Adrenal gland (tissue), 12 donors: ENCODE data around the gene ADAMTS9. TPM values are rescaled to one million over a fixed set of nuclear protein-coding genes. Genes with fewer than 3 reads are reported as not detected.
A peak's percentile ranks its signal among the peaks of the same experiment; 100 is the strongest.

Experiments used
- DNase-seq, 7 donors: peaks; one replicate each; pipeline ENCODE4 v3.0.0-alpha.2; 2019 to 2020
- H3K27ac ChIP-seq, 5 donors: fragments of 200-600 bp; sonication (generic) in 4 of 5; 1 replicate in 3 of 5; 2 replicates in 2 of 5; pipeline versions ENCODE4 v1.5.1 to v1.8.0; 2016 to 2020; ENCODE audit warnings: mild to moderate bottlenecking in 1 of 5
- H3K27me3 ChIP-seq: fragments of 200-600 bp; 2 replicates; pipeline ENCODE4 v1.8.0; 2021
- H3K36me3 ChIP-seq, 2 donors: fragments of 200-600 bp; replicated peaks in 1 of 2; 1 replicate in 1 of 2; 2 replicates in 1 of 2; pipeline versions ENCODE4 v1.5.1 to v1.8.0; 2018 to 2022
- H3K4me1 ChIP-seq, 2 donors: fragments of 200-600 bp; replicated peaks in 1 of 2; 1 replicate in 1 of 2; 2 replicates in 1 of 2; pipeline versions ENCODE4 v1.5.1 to v1.8.0; 2018 to 2021
- H3K4me3 ChIP-seq, 4 donors: fragments of 200-600 bp; sonication (generic) in 3 of 4; one replicate each; pipeline ENCODE4 v1.5.1; 2016 to 2018
- H3K9me3 ChIP-seq, 3 donors: fragments of 200-600 bp; sonication (generic) in 1 of 3; replicated peaks in 1 of 3; 1 replicate in 2 of 3; 2 replicates in 1 of 3; pipeline versions ENCODE4 v1.5.1 to v1.8.0; 2016 to 2021
- CTCF ChIP-seq, 6 experiments: fragments of 450-650 bp in 4 of 6; fragments of 200-600 bp in 2 of 6; sonication (generic) in 1 of 6; IDR thresholded peaks; 1 replicate in 5 of 6; 2 replicates in 1 of 6; pipeline versions ENCODE4 v1.5.1 to v1.8.0; 2016 to 2021; ENCODE audit warnings: antibody characterized with exemption in 6 of 6, mild to moderate bottlenecking in 2 of 6, moderate library complexity in 1 of 6
- POLR2A ChIP-seq, 2 donors: fragments of 450-650 bp; IDR thresholded peaks; one replicate each; pipeline ENCODE4 v1.6.1; 2017; ENCODE audit warnings: antibody characterized with exemption in 2 of 2, mild to moderate bottlenecking in 2 of 2, moderate library complexity in 1 of 2
- WGBS, 4 donors: extraction: QIAGEN DNeasy Blood & Tissue Kit in 2 of 4; methylation state at CpG; one replicate each; pipeline versions ENCODE4 v1.1.5 to v1.1.7; 2013 to 2017; 5-methylcytosine and 5-hydroxymethylcytosine counted together
- intact Hi-C, 2 donors: fragments of 100-400 bp; cut with DNase I; formaldehyde crosslinking; loops; one replicate each; pipeline versions ENCODE4 v1.14.1 to v1.15.0; 2022 to 2023
- polyA plus RNA-seq, 3 donors: library from polyadenylated mRNA; stranded (reverse); fragments of 200-250 nt in 2 of 3; fragments of 350-450 nt in 1 of 3; fragmentation: Illumina TruSeq in 1 of 3; extraction: RNeasy Lipid Tissue Mini Kit (QIAGEN cat#74804) in 1 of 3; gene quantifications; one replicate each; pipeline ENCODE4 v1.2.3, GENCODE V29; 2013 to 2014
- total RNA-seq, 9 donors: library from RNA; depleted of rRNA in 4 of 9; stranded (reverse); fragments of >200 nt in 4 of 9; fragments of 120-200 nt in 1 of 9; fragmentation: NEBNext Ultra II Directional in 1 of 9; extraction: Animal tissue kit (Norgen Biotek cat#: 25700) in 1 of 9; gene quantifications; one replicate each; pipeline versions ENCODE4 v1.1.0 to v1.2.4, GENCODE V29; 2013 to 2023
- donor health status: healthy with polysubstance abuse.
- donor health status: Bipolar disorder and iron deficiency.
- donor health status: DM: yes; HTN: yes; CAD: no.
- donor health status: DM: no; HTN: no; CAD: no.
- donor health status: DM: no; HTN: no; CAD: no.
- donor health status: DM: yes; HTN: yes; CAD: no.

ADAMTS9 gene
- total and polyA plus RNA-seq, 12 donors = 5.1 to 51.2 (median 22.0) TPM

- intact Hi-C loops = no loop called here
- WGBS, 4 donors = 34 to 52% (median 41%) methylated on average over 4 to 5 of the region's 5 CpGs
- DNase-seq = no peak
Observed at GRCh38 chr3:64488939-64489338, 198.9 kb downstream of the ADAMTS9 start.

GRCh38 chr3:64484289-64484992 lies 203.4 kb downstream of the ADAMTS9 start:
- Histone ChIP-seq H3K27ac (no peak overlapping the region), H3K4me3 (no peak overlapping the region), H3K9me3 (no peaks in the 10 kb centered on the region), H3K4me1 (no peaks in the 10 kb centered on the region), H3K36me3 (no peaks in the 10 kb centered on the region), H3K27me3 (no peaks in the 10 kb centered on the region)
- WGBS, 4 donors = 16 to 28% (median 20%) methylated on average over 4 of the region's 4 CpGs
- TF ChIP-seq POLR2A (IDR thresholded peaks at IDR 0.05) (no peak), CTCF (IDR thresholded peaks at IDR 0.05) (peak; percentile 79 to 92 (median 88))
- intact Hi-C loops = loop anchor here in 1 of 2 donors (2.0 kb wide), 1 partner anchor 454 kb away; no protein-coding TSS in a partner anchor
- peak; percentile 76 to 94 (median 82) for DNase-seq

More at GRCh38 chr3:64488939-64489338, 198.9 kb downstream of the ADAMTS9 start:
- no peaks in the 10 kb centered on the region for H3K4me1 ChIP-seq
- no peaks in the 10 kb centered on the region for H3K27me3 ChIP-seq
- H3K36me3 ChIP-seq = no peaks in the 10 kb centered on the region
- H3K9me3 ChIP-seq = no peaks in the 10 kb centered on the region
- no peak overlapping the region for H3K27ac ChIP-seq
- H3K4me3 ChIP-seq = peak overlapping the region in 1 of 4 donors; percentile 29
- TF ChIP-seq CTCF (IDR thresholded peaks at IDR 0.05) = no peak
- TF ChIP-seq POLR2A (IDR thresholded peaks at IDR 0.05) = no peak

GRCh38 chr3:64483467-64483866 lies 204.3 kb downstream of the ADAMTS9 start:
- TF ChIP-seq CTCF (IDR thresholded peaks at IDR 0.05) (no peak), POLR2A (IDR thresholded peaks at IDR 0.05) (no peak)
- no peaks in the 10 kb centered on the region for H3K36me3 ChIP-seq
- H3K4me1 ChIP-seq = no peaks in the 10 kb centered on the region
- intact Hi-C loops = no loop called here
- no peak overlapping the region for H3K27ac ChIP-seq
- H3K27me3 ChIP-seq = no peaks in the 10 kb centered on the region
- 65 to 93% (median 86%) methylated on average over 2 of the region's 2 CpGs for WGBS, 4 donors
- DNase-seq = no peak
- no peak overlapping the region for H3K4me3 ChIP-seq
- no peaks in the 10 kb centered on the region for H3K9me3 ChIP-seq

GRCh38 chr3:64475037-64475436 lies 212.8 kb downstream of the ADAMTS9 start:
- no peaks in the 10 kb centered on the region for H3K9me3 ChIP-seq
- H3K27ac ChIP-seq = no peak overlapping the region
- no peak for DNase-seq
- TF ChIP-seq CTCF (IDR thresholded peaks at IDR 0.05) (no peak), POLR2A (IDR thresholded peaks at IDR 0.05) (no peak)
- H3K4me1 ChIP-seq = no peaks in the 10 kb centered on the region
- H3K27me3 ChIP-seq = peaks cover 8% of the 10 kb centered on the region
- no peaks in the 10 kb centered on the region for H3K36me3 ChIP-seq
- WGBS, 4 donors = 96 to 100% (median 100%) methylated on average over 1 of the region's 1 CpG
- intact Hi-C loops = no loop called here
- no peak overlapping the region for H3K4me3 ChIP-seq
